ENCODE measurements around the gene AIMP1.
"Not testable (repeated sequence)": the region's sequence is repeated elsewhere in the genome, so short reads cannot be mapped to it uniquely, and the experiment has no call there.

Gene AIMP1

GRCh38 chr4:106312997-106313522, 3.3 kb upstream of the AIMP1 start:
- DNase-seq: no peak

GRCh38 chr4:106314960-106315359, 1.4 kb upstream of the AIMP1 start:
- no peak for DNase-seq

GRCh38 chr4:106315476-106315967, 828 bp upstream of the AIMP1 start:
- DNase-seq: no peak

- DNase-seq: no peak
These were observed 541 bp downstream of the AIMP1 start for GRCh38 chr4:106316773-106317409.

- DNase-seq: no peak
These were observed 1.5 kb downstream of the AIMP1 start for GRCh38 chr4:106317815-106318214.

GRCh38 chr4:106318511-106318910, 2.2 kb downstream of the AIMP1 start:
- no peak for DNase-seq

- DNase-seq: no peak
These were observed 3.9 kb downstream of the AIMP1 start for GRCh38 chr4:106320235-106320634.

- not testable (repeated sequence) for DNase-seq
These were observed 4.8 kb downstream of the AIMP1 start for GRCh38 chr4:106321168-106321567.

GRCh38 chr4:106321814-106322213, 5.5 kb downstream of the AIMP1 start:
- not testable (repeated sequence) for DNase-seq

- no peak for DNase-seq
These were observed 6.8 kb downstream of the AIMP1 start for GRCh38 chr4:106323119-106323518.

GRCh38 chr4:106325800-106326199, 9.4 kb downstream of the AIMP1 start:
- DNase-seq: no peak

GRCh38 chr4:106329041-106329618, 12.8 kb downstream of the AIMP1 start:
- peak; percentile 10 for DNase-seq

GRCh38 chr4:106333186-106333585, 16.8 kb downstream of the AIMP1 start:
- DNase-seq: no peak

- DNase-seq: no peak
These were observed 18.6 kb downstream of the AIMP1 start for GRCh38 chr4:106334741-106335470.

GRCh38 chr4:106336618-106337017, 20.3 kb downstream of the AIMP1 start:
- DNase-seq: no peak

GRCh38 chr4:106337916-106338315, 21.6 kb downstream of the AIMP1 start:
- DNase-seq: no peak

GRCh38 chr4:106338671-106339070, 22.3 kb downstream of the AIMP1 start:
- DNase-seq: no peak

- DNase-seq: no peak
These were observed 23.1 kb downstream of the AIMP1 start for GRCh38 chr4:106339431-106339830.

GRCh38 chr4:106340774-106341173, 24.4 kb downstream of the AIMP1 start:
- no peak for DNase-seq

GRCh38 chr4:106343865-106344646, 27.7 kb downstream of the AIMP1 start:
- no peak for DNase-seq

GRCh38 chr4:106344647-106344970, 28.3 kb downstream of the AIMP1 start:
- no peak for DNase-seq

GRCh38 chr4:106347167-106347566, 30.8 kb downstream of the AIMP1 start:
- no peak for DNase-seq

- no peak for DNase-seq
These were observed 34.7 kb downstream of the AIMP1 start for GRCh38 chr4:106351016-106351415.

All from amniotic stem cell (primary cell).